HepG2 (cell line): ENCODE results near the gene LCN2. TPM values are rescaled to one million over a fixed set of nuclear protein-coding genes. Genes with fewer than 3 reads are reported as not detected.

ENCODE experiments used
- ATAC-seq: fragments of 200-7000 bp; cut with Tn5 transposase; 3 replicates; pipeline ENCODE4 v1.9.1; 2020; ENCODE audit warnings: mild to moderate bottlenecking, moderate library complexity
- BruUV-seq: library from RNA; stranded (reverse); fragments of 400-500 nt; replicated peaks from 2 replicates; lab custom pipeline; 2021; lab: Mats Ljungman, UMichigan
- CTCF ChIA-PET: fragments of 300-600 bp; formaldehyde crosslinking; extraction: SDS; loops from one replicate; lab custom pipeline; 2021; ENCODE audit warnings: low total read pairs, inconsistent platforms, low intra/inter-chr PET ratio; lab: Yijun Ruan, JAX
- POLR2A ChIA-PET: fragments of 350-600 bp; sonication (Branson Sonifier 250); formaldehyde crosslinking; loops from one replicate; lab custom pipeline; 2020; ENCODE audit warnings: antibody characterized with exemption, inconsistent platforms; lab: Yijun Ruan, JAX
- DNase-seq: peaks from one replicate; pipeline ENCODE4 v3.0.0-alpha.2; 2015; ENCODE audit warnings: low spot score
- FAIRE-seq: peaks from 3 replicates; lab custom pipeline; 2011; peaks lifted over from hg19 to GRCh38; lab: Jason Lieb, UNC
- H2AFZ ChIP-seq: one replicate; pipeline ENCODE4 v1.6.1; 2011; ENCODE audit warnings: low read length, inconsistent platforms
- H3K27ac ChIP-seq: fragments of 300-600 bp; 3 replicates; pipeline ENCODE4 v1.8.0; 2011; ENCODE audit warnings: mixed run types, mild to moderate bottlenecking, mixed read lengths, low read length, inconsistent platforms; ENCODE audit not compliant: insufficient read depth; ENCODE audit errors: extremely low read length
- H3K27me3 ChIP-seq, 2 experiments: fragments of 200-600 bp in 1 of 2; 2 replicates in 1 of 2; 3 replicates in 1 of 2; pipeline versions ENCODE4 v1.6.0 to v1.8.0; 2011; ENCODE audit warnings: low read length in 2 of 2, mild to moderate bottlenecking in 2 of 2, moderate library complexity in 2 of 2, inconsistent platforms in 1 of 2; ENCODE audit not compliant: insufficient read depth in 2 of 2, control insufficient read depth in 1 of 2
- H3K36me3 ChIP-seq, 2 experiments: fragments of 200-600 bp in 1 of 2; replicated peaks in 1 of 2; 2 replicates in 1 of 2; 3 replicates in 1 of 2; pipeline versions ENCODE4 v1.5.1 to v1.8.0; 2011; ENCODE audit warnings: low read length in 2 of 2, inconsistent platforms in 1 of 2; ENCODE audit not compliant: insufficient read depth in 2 of 2, control insufficient read depth in 1 of 2
- H3K4me1 ChIP-seq: 2 replicates; pipeline ENCODE4 v1.5.1; 2012; ENCODE audit warnings: low read length, inconsistent platforms; ENCODE audit not compliant: insufficient read depth
- H3K4me2 ChIP-seq: 2 replicates; pipeline ENCODE4 v1.6.0; 2011; ENCODE audit warnings: low read depth, low read length, inconsistent platforms
- H3K4me3 ChIP-seq, 3 experiments: fragments of 200-600 bp in 1 of 3; sonication (generic), shearing (Covaris generic) in 1 of 3; replicated peaks in 1 of 3; 2 replicates each; pipeline ENCODE4 v1.5.1; 2011 to 2016; ENCODE audit warnings: low read length in 3 of 3, inconsistent platforms in 2 of 3, low read depth in 2 of 3, mild to moderate bottlenecking in 2 of 3, control low read depth in 1 of 3, mixed read lengths in 1 of 3; ENCODE audit not compliant: insufficient read depth in 1 of 3
- H3K79me2 ChIP-seq: one replicate; pipeline ENCODE4 v1.6.1; 2011; ENCODE audit warnings: low read length, inconsistent platforms; ENCODE audit not compliant: insufficient read depth
- H3K9ac ChIP-seq: 2 replicates; pipeline ENCODE4 v1.6.0; 2011; ENCODE audit warnings: mild to moderate bottlenecking, low read depth, low read length, inconsistent platforms; ENCODE audit not compliant: insufficient read depth
- H3K9me3 ChIP-seq: 2 replicates; pipeline ENCODE4 v1.5.1; 2012; ENCODE audit warnings: mild to moderate bottlenecking, low read length
- H4K20me1 ChIP-seq: 2 replicates; pipeline ENCODE4 v1.6.0; 2011; ENCODE audit warnings: inconsistent platforms, mild to moderate bottlenecking, low read length, moderate library complexity; ENCODE audit not compliant: insufficient read depth
- ARID2 ChIP-seq: sonication (generic); formaldehyde crosslinking; IDR thresholded peaks from 2 replicates; pipeline ENCODE4 v1.8.1; 2022; ENCODE audit warnings: mild to moderate bottlenecking, missing genetic modification reagents, borderline replicate concordance
- ATRX ChIP-seq: sonication (generic); formaldehyde crosslinking; IDR thresholded peaks from 2 replicates; pipeline ENCODE4 v1.4.0; 2020; ENCODE audit warnings: missing genetic modification reagents, borderline replicate concordance
- HDAC2 ChIP-seq: sonication (generic); formaldehyde crosslinking; IDR thresholded peaks from 2 replicates; pipeline ENCODE4 v1.4.0; 2020; ENCODE audit warnings: missing genetic modification reagents
- HNRNPUL1 ChIP-seq: fragments of 200-400 bp; formaldehyde crosslinking; IDR thresholded peaks from 2 replicates; pipeline ENCODE4 v1.6.1; 2017; ENCODE audit warnings: low read depth, mild to moderate bottlenecking, low read length, moderate library complexity
- NAIF1 ChIP-seq: sonication (generic); formaldehyde crosslinking; IDR thresholded peaks from 2 replicates; pipeline ENCODE4 v1.5.0; 2020; ENCODE audit warnings: mild to moderate bottlenecking, missing genetic modification reagents, borderline replicate concordance
- NFIB ChIP-seq: sonication (generic); formaldehyde crosslinking; IDR thresholded peaks from 2 replicates; pipeline ENCODE4 v1.9.0; 2021; ENCODE audit warnings: missing genetic modification reagents, mild to moderate bottlenecking, borderline replicate concordance
- NR2C2 ChIP-seq: sonication (generic); formaldehyde crosslinking; IDR thresholded peaks from 2 replicates; pipeline ENCODE4 v1.4.0; 2020; ENCODE audit warnings: missing genetic modification reagents, mild to moderate bottlenecking, moderate library complexity, borderline replicate concordance
- PTBP1 ChIP-seq: fragments of 200-400 bp; formaldehyde crosslinking; IDR thresholded peaks from 2 replicates; pipeline ENCODE4 v1.6.1; 2018; ENCODE audit warnings: low read length, low read depth; ENCODE audit not compliant: poor library complexity, severe bottlenecking
- RBM22 ChIP-seq: fragments of 200-400 bp; formaldehyde crosslinking; optimal IDR thresholded peaks from 2 replicates; pipeline ENCODE3; 2017; ENCODE audit warnings: mild to moderate bottlenecking, low read length, moderate library complexity
- RCOR2 ChIP-seq: IDR thresholded peaks from 2 replicates; pipeline ENCODE4 v1.6.1; 2016; ENCODE audit warnings: missing biosample characterization, missing genetic modification reagents
- ZFYVE20 ChIP-seq: sonication (generic); formaldehyde crosslinking; IDR thresholded peaks from 2 replicates; pipeline ENCODE4 v1.8.0; 2023; ENCODE audit warnings: low read depth, mild to moderate bottlenecking, moderate library complexity, missing genetic modification reagents, borderline replicate concordance
- ZNF431 ChIP-seq: sonication (generic); formaldehyde crosslinking; IDR thresholded peaks from 2 replicates; pipeline ENCODE4 v1.9.0; 2022; ENCODE audit warnings: missing genetic modification reagents, low read depth, mild to moderate bottlenecking, borderline replicate concordance
- ZNF850 ChIP-seq: sonication (generic); formaldehyde crosslinking; conservative IDR thresholded peaks from 2 replicates; pipeline ENCODE4 v1.9.0; 2021; ENCODE audit warnings: mild to moderate bottlenecking, missing genetic modification reagents
- WGBS: methylation state at CpG from one replicate; pipeline ENCODE4 v1.1.6; 2017; ENCODE audit warnings: low lambda C conversion rate; 5-methylcytosine and 5-hydroxymethylcytosine counted together
- in situ Hi-C: cut with HindIII; loops from 2 replicates; pipeline ENCODE4 v1.10.0; 2017; ENCODE audit warnings: low pct_unique_long_range_greater_than_20kb; ENCODE audit not compliant: extremely low pct_ligation_motif_present
- intact Hi-C: fragments of 100-400 bp; cut with micrococcal nuclease; formaldehyde crosslinking; loops from one replicate; pipeline ENCODE4 v1.10.0; 2022; ENCODE audit not compliant: unreplicated experiment
- polyA plus RNA-seq, 8 experiments: library from polyadenylated mRNA; depleted of rRNA in 3 of 8; stranded (reverse) in 7 of 8; unstranded in 1 of 8; fragments of >200 nt; fragmentation: Illumina TruSeq in 4 of 8; extraction: Trizol in 4 of 8; gene quantifications; 2 replicates each; pipeline versions ENCODE4 v1.2.1 to v1.2.3, GENCODE V29; 2011 to 2016; ENCODE audit warnings: low read depth in 4 of 8, missing spikeins in 1 of 8, mixed read lengths in 1 of 8; ENCODE audit not compliant: insufficient read depth in 1 of 8
- total RNA-seq, 5 experiments: library from RNA; depleted of rRNA; stranded (reverse); fragments of >200 nt; fragmentation: Illumina TruSeq; extraction: Trizol; gene quantifications; 2 replicates each; pipeline ENCODE4 v1.2.3, GENCODE V29; 2016; ENCODE audit warnings: low read depth in 1 of 5
- TF ChIP-seq, protein P1 (sequence below), 2 experiments: sonication (generic) in 1 of 2; formaldehyde crosslinking in 1 of 2; IDR thresholded peaks; 2 replicates each; pipeline versions ENCODE4 v1.4.0 to v1.6.1; 2018 to 2020; ENCODE audit warnings: missing genetic modification reagents in 2 of 2, borderline replicate concordance in 1 of 2, low read depth in 1 of 2, mild to moderate bottlenecking in 1 of 2, missing biosample characterization in 1 of 2
- TF ChIP-seq, protein P2 (sequence below): sonication (generic); formaldehyde crosslinking; IDR thresholded peaks from 2 replicates; pipeline ENCODE4 v1.4.0; 2020; ENCODE audit warnings: mild to moderate bottlenecking, missing genetic modification reagents
- TF ChIP-seq, protein P3 (sequence below): sonication (generic); formaldehyde crosslinking; IDR thresholded peaks from 2 replicates; pipeline ENCODE4 v1.5.1; 2020; ENCODE audit warnings: missing genetic modification reagents, mild to moderate bottlenecking, borderline replicate concordance
- TF ChIP-seq, protein P4 (sequence below): sonication (generic); formaldehyde crosslinking; conservative IDR thresholded peaks from 2 replicates; pipeline ENCODE4 v1.4.0; 2020; ENCODE audit warnings: missing genetic modification reagents

LCN2 gene
- total and polyA plus RNA-seq, 2 of the 13 experiments (the other 11 are each of a cell fraction or from before 2014, with no cell fraction given): 0.38 to 1.4 TPM

DNA sequence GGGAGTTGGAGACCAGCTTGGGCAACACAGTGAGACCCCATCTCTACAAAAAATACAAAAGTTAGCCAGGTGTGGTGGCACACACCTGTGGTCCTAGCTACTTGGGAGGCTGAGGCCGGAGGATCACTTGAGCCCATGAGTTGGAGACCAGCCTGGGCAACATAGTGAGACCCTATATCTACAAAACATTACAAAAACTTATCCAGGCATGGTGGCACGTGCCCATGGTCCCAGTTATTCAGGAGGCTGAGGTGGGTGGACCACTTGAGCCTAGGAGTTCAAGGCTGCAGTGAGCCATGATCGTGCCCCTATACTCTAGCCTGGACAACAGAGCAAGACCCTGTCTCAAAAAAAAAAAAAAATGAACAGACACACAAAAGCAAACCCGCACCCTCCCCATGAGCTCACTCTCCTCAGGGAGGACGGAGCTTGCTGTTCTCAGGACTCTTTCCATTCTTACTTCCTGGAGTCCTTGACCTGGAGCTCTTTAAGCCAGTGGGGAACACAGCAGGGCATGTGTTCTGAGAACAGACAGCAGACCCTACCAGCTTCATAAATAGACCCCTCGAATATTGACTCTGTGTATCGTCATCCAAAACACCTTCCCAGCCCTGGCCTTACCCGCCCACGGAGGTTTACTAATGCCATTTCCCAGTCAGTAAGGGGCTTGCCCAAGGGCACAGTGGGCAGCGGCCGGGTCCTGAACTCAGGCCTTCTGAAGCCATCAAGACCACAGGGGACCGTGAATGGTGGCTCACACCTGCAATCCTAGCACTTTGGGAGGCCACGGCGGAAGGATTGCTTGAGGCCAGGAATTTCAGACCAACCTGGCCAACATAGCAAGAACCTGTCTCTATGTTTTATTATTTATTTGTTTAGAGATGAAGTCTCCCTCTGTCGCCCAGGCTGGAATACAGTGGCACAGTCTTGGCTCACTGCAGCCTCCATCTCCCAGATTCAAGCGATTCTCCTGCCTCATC lies 32.9 kb upstream of the LCN2 start:
- in situ Hi-C loops (no loop called here), intact Hi-C loops (loop anchor here (1.0 to 10.0 kb wide), 2 partner anchors 11 to 172 kb away; partner anchors contain the start of gene PTGES2)
- Histone ChIP-seq H3K4me1 (peaks cover 61% of the 10 kb centered on the region), H3K4me3 (no peak overlapping the region), H3K79me2 (no peaks in the 10 kb centered on the region), H2AFZ (no peak overlapping the region), H3K4me2 (no peak overlapping the region), H3K36me3 (peaks cover 0 to 9% of the 10 kb centered on the region in 2 experiments; a peak in 2 of 5 replicates), H3K27ac (peak overlapping the region; percentile 88), H3K27me3 (no peaks in the 10 kb centered on the region), H4K20me1 (no peaks in the 10 kb centered on the region), H3K9me3 (no peaks in the 10 kb centered on the region), H3K9ac (no peak overlapping the region; the same call in 1 of the 2 replicates)
- DNase-seq (no peak), ATAC-seq (no peak), FAIRE-seq (no peak)
- WGBS: 78% methylated on average over 14 of the region's 16 CpGs
- ChIA-PET POLR2A (interaction anchor here (0.7 to 4.8 kb wide), 4 partner anchors 9 to 18 kb away, joined by 3 to 40 read pairs (median 4); no protein-coding TSS in a partner anchor), CTCF (interaction anchor here (1.0 to 1.8 kb wide), 3 partner anchors 17 to 28 kb away, joined by 4 to 5 read pairs (median 4); no protein-coding TSS in a partner anchor)
- no TSS peak for BruUV-seq
- TF ChIP-seq HNRNPUL1 (no peak), PTBP1 (no peak), NFIB (CRISPR knock-in tag) (no peak), NAIF1 (CRISPR knock-in tag) (no peak), HDAC2 (no peak; the same call in 1 of the 2 replicates), ARID2 (CRISPR knock-in tag) (no peak), ATRX (CRISPR knock-in tag) (no peak), ZFYVE20 (CRISPR knock-in tag) (no peak), ZNF850 (no peak), RBM22 (no peak), NR2C2 (CRISPR knock-in tag) (no peak), ZNF431 (CRISPR knock-in tag) (no peak), RCOR2 (CRISPR knock-in tag) (no peak)
- TF ChIP-seq, protein P1, sequence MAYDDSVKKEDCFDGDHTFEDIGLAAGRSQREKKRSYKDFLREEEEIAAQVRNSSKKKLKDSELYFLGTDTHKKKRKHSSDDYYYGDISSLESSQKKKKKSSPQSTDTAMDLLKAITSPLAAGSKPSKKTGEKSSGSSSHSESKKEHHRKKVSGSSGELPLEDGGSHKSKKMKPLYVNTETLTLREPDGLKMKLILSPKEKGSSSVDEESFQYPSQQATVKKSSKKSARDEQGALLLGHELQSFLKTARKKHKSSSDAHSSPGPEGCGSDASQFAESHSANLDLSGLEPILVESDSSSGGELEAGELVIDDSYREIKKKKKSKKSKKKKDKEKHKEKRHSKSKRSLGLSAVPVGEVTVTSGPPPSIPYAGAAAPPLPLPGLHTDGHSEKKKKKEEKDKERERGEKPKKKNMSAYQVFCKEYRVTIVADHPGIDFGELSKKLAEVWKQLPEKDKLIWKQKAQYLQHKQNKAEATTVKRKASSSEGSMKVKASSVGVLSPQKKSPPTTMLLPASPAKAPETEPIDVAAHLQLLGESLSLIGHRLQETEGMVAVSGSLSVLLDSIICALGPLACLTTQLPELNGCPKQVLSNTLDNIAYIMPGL (CRISPR knock-in tag; IDR thresholded peaks at IDR 0.05; ENCODE audit: borderline replicate concordance in 1 of 2, low read depth in 1 of 2): 0 out of 4 replicates have a peak, but pooled peaks of 1 of the 2 experiments have one; percentile 26
- TF ChIP-seq, protein P2, sequence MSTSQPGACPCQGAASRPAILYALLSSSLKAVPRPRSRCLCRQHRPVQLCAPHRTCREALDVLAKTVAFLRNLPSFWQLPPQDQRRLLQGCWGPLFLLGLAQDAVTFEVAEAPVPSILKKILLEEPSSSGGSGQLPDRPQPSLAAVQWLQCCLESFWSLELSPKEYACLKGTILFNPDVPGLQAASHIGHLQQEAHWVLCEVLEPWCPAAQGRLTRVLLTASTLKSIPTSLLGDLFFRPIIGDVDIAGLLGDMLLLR: no peak
- TF ChIP-seq, protein P3, sequence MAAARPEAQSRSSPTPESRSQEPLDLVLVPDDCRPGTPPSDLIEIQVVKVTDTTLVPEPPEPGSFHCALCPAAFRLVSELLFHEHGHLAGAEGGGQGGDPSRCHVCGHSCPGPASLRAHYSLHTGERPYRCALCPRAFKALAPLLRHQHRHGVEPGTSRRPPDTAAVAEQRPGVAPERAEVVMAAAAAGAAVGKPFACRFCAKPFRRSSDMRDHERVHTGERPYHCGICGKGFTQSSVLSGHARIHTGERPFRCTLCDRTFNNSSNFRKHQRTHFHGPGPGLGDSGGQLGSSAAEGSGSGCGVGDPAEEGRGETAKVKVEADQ (CRISPR knock-in tag): no peak
- TF ChIP-seq, protein P4, sequence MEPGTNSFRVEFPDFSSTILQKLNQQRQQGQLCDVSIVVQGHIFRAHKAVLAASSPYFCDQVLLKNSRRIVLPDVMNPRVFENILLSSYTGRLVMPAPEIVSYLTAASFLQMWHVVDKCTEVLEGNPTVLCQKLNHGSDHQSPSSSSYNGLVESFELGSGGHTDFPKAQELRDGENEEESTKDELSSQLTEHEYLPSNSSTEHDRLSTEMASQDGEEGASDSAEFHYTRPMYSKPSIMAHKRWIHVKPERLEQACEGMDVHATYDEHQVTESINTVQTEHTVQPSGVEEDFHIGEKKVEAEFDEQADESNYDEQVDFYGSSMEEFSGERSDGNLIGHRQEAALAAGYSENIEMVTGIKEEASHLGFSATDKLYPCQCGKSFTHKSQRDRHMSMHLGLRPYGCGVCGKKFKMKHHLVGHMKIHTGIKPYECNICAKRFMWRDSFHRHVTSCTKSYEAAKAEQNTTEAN (CRISPR knock-in tag): 0 out of 2 replicates have a peak, but pooled peaks have one; percentile 26
